Cardiac muscle cell (in vitro differentiated cells and primary cell): ENCODE results near the gene KLC1. TPM values are rescaled to one million over a fixed set of nuclear protein-coding genes. Genes with fewer than 3 reads are reported as not detected.

Experiments used
- DNase-seq, 2 donors: peaks; one replicate each; pipeline versions ENCODE4 v3.0.0 to v3.0.0-alpha.2; 2010 to 2017; ENCODE audit warnings: low read depth in 1 of 2, low spot score in 1 of 2
- H3K27ac ChIP-seq: fragments of 200-600 bp; sonication (generic); 2 replicates; pipeline ENCODE4 v1.5.1; 2016
- H3K27me3 ChIP-seq: fragments of 200-600 bp; sonication (generic); 2 replicates; pipeline ENCODE4 v1.6.0; 2016; ENCODE audit warnings: control low read depth
- H3K36me3 ChIP-seq: fragments of 200-600 bp; sonication (generic); 2 replicates; pipeline ENCODE4 v1.5.1; 2016; ENCODE audit warnings: control low read depth
- H3K4me1 ChIP-seq: fragments of 200-600 bp; sonication (generic); 2 replicates; pipeline ENCODE4 v1.8.1; 2017; ENCODE audit warnings: low read depth, mild to moderate bottlenecking, mixed run types
- H3K4me3 ChIP-seq: fragments of 200-600 bp; sonication (generic); 2 replicates; pipeline ENCODE4 v1.5.1; 2016; ENCODE audit warnings: mild to moderate bottlenecking
- H3K9me3 ChIP-seq: fragments of 200-600 bp; sonication (generic); 2 replicates; pipeline ENCODE4 v1.5.1; 2017; ENCODE audit warnings: low read depth, mild to moderate bottlenecking, control low read depth
- CTCF ChIP-seq: IDR thresholded peaks from 2 replicates; pipeline ENCODE4 v1.5.1; 2012; ENCODE audit warnings: low read depth, mild to moderate bottlenecking, low read length
- polyA plus RNA-seq: library from polyadenylated mRNA; unstranded; fragments of >200 nt; fragmentation: Nextera tagmentation; extraction: Ambion mirVana; gene quantifications from 2 replicates; pipeline ENCODE4 v1.2.1, GENCODE V29; 2016
- total RNA-seq: library from RNA; depleted of rRNA; stranded (reverse); fragments of >200 nt; gene quantifications from 2 replicates; pipeline ENCODE4 v1.2.3, GENCODE V29; 2016

The KLC1 gene
- total and polyA plus RNA-seq, 2 experiments from 2014 or later: 167 to 365 TPM

GRCh38 chr14:103594265-103594664 lies 34.7 kb upstream of the KLC1 start:
- DNase-seq: peak in 1 of 2 donors; percentile 91
- no peak overlapping the region for H3K27ac ChIP-seq
- H3K36me3 ChIP-seq: peaks cover 4% of the 10 kb centered on the region
- TF ChIP-seq CTCF: no peak
- H3K27me3 ChIP-seq: no peaks in the 10 kb centered on the region
- no peaks in the 10 kb centered on the region for H3K9me3 ChIP-seq
- H3K4me3 ChIP-seq: no peak overlapping the region
- no peaks in the 10 kb centered on the region for H3K4me1 ChIP-seq

- no peaks in the 10 kb centered on the region for H3K4me1 ChIP-seq
- H3K27me3 ChIP-seq: no peaks in the 10 kb centered on the region
- no peaks in the 10 kb centered on the region for H3K36me3 ChIP-seq
- H3K27ac ChIP-seq: no peak overlapping the region
- no peak overlapping the region for H3K4me3 ChIP-seq
- TF ChIP-seq CTCF: no peak
- peak in 1 of 2 donors; percentile 83 for DNase-seq
- no peaks in the 10 kb centered on the region for H3K9me3 ChIP-seq
Measured at GRCh38 chr14:103597623-103598377, 31.2 kb upstream of the KLC1 start.

- no peaks in the 10 kb centered on the region for H3K4me1 ChIP-seq
- no peak overlapping the region for H3K27ac ChIP-seq
- H3K4me3 ChIP-seq: no peak overlapping the region
- no peaks in the 10 kb centered on the region for H3K9me3 ChIP-seq
- no peaks in the 10 kb centered on the region for H3K27me3 ChIP-seq
- no peak for TF ChIP-seq CTCF
- no peak for DNase-seq
- H3K36me3 ChIP-seq: no peaks in the 10 kb centered on the region
Measured at GRCh38 chr14:103600503-103600902, 28.5 kb upstream of the KLC1 start.

GRCh38 chr14:103604620-103605019 lies 24.4 kb upstream of the KLC1 start:
- no peak for TF ChIP-seq CTCF
- peaks cover 7% of the 10 kb centered on the region for H3K27me3 ChIP-seq
- H3K36me3 ChIP-seq: no peaks in the 10 kb centered on the region

GRCh38 chr14:103606963-103607668 lies 21.9 kb upstream of the KLC1 start:
- no peak overlapping the region for H3K4me3 ChIP-seq
- no peaks in the 10 kb centered on the region for H3K4me1 ChIP-seq
- peak; percentile 38 for TF ChIP-seq CTCF
- no peak overlapping the region for H3K27ac ChIP-seq
- no peaks in the 10 kb centered on the region for H3K36me3 ChIP-seq
- H3K9me3 ChIP-seq: no peaks in the 10 kb centered on the region
- peaks cover 7% of the 10 kb centered on the region for H3K27me3 ChIP-seq
- DNase-seq: peak; percentile 23 to 96

More at GRCh38 chr14:103604620-103605019, 24.4 kb upstream of the KLC1 start:
- Histone ChIP-seq H3K27ac (no peak overlapping the region), H3K4me3 (no peak overlapping the region), H3K9me3 (no peaks in the 10 kb centered on the region), H3K4me1 (no peaks in the 10 kb centered on the region)
- no peak for DNase-seq
